HG02970 (cell line): ENCODE measurements around the gene CLIP1.
A peak's percentile ranks its signal among the peaks of the same experiment; 100 is the strongest.
"Not testable (repeated sequence)": the region's sequence is repeated elsewhere in the genome, so short reads cannot be mapped to it uniquely, and the experiment has no call there.

Experiments
- ATAC-seq: cut with Tn5 transposase; IDR thresholded peaks from one replicate; pipeline ENCODE4 v1.9.1; 2021; ENCODE audit warnings: mild to moderate bottlenecking, moderate library complexity, moderate number of reproducible peaks; ENCODE audit not compliant: unreplicated experiment, low FRiP score

Gene CLIP1

GRCh38 chr12:122421821-122422729, at the start of gene CLIP1:
Gene CLIP1 (minus strand): TSS chr12:122422669. CDS start chr12:122380452, 42,217 bp downstream.
- peak; percentile 51 for ATAC-seq

- no peak for ATAC-seq
These were observed 49.1 kb upstream of the CLIP1 start for GRCh38 chr12:122471324-122472226.

GRCh38 chr12:122470576-122470975, 48.1 kb upstream of the CLIP1 start:
- not testable (repeated sequence) for ATAC-seq

- not testable (repeated sequence) for ATAC-seq
These were observed 47.4 kb upstream of the CLIP1 start for GRCh38 chr12:122469856-122470255.

DNA sequence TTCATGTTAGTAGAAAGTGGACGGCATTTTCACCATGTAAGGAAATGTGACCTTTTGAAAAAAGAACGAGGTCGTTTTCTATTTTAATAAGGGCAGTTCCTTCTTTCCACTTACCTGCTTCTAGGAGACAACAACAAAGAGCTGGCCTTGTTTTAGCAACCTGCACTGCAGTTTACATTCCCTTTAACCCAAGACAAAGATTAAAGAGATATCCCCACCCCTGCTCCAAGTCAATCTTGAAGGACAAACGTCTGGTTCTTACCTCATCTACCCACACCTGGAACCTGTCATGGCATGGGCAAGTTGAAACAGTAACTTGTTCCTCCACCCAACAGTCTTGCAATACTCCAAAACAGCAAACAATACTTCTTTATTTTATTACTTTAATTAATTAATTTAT, 45.5 kb upstream of the CLIP1 start:
- ATAC-seq, result no peak

GRCh38 chr12:122464317-122465042, 42.0 kb upstream of the CLIP1 start:
- ATAC-seq, result not testable (repeated sequence)

DNA sequence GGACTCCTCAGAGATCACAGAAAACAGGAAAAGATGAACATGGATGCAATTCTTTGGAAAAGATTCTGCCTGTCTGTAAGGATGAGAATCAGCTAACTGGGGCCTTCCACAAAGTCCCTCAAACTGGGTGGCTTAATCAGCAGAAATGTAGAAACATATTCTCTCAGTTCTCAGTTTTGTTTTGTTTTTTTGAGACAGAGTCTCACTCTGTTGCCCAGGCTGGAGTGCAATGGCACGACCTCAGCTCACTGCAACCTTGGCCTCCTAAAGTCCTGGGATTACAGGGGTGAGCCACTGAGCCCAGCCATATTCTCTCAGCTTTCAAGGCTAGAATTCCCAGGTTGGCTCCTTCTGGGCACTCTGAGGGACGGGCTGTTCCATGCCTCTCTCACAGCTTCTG, 38.2 kb upstream of the CLIP1 start:
- ATAC-seq, result no peak

GRCh38 chr12:122460061-122460460, 37.6 kb upstream of the CLIP1 start:
- ATAC-seq, result no peak

- no peak for ATAC-seq
These were observed 36.7 kb upstream of the CLIP1 start for GRCh38 chr12:122459211-122459610.

- ATAC-seq, result no peak
These were observed 35.9 kb upstream of the CLIP1 start for GRCh38 chr12:122458105-122459035.

GRCh38 chr12:122457627-122458026, 35.2 kb upstream of the CLIP1 start:
- no peak for ATAC-seq

- ATAC-seq, result no peak
These were observed 32.3 kb upstream of the CLIP1 start for GRCh38 chr12:122454739-122455138.

DNA sequence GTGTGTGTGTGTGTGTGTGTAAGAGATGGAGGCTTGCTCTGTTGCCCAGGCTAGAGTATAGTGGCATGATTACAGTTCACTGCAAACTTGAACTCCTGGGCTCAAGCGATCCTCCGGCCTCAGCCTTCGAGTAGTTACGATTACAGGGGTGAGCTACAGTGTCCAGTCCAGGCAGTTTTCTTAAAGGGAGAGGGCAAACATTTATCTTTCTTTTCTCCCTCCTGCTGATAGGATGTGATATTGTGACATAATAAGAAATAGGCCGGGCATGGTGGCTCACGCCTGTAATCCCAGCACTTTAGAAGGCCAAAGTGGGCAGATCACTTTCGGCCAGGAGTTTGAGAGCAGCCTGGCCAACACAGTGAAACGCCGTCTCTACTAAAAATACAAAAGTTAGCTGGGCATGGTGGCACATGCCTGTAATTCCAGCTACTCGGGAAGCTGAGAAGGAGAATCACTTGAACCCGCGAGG, 31.8 kb upstream of the CLIP1 start:
- ATAC-seq, result no peak

DNA sequence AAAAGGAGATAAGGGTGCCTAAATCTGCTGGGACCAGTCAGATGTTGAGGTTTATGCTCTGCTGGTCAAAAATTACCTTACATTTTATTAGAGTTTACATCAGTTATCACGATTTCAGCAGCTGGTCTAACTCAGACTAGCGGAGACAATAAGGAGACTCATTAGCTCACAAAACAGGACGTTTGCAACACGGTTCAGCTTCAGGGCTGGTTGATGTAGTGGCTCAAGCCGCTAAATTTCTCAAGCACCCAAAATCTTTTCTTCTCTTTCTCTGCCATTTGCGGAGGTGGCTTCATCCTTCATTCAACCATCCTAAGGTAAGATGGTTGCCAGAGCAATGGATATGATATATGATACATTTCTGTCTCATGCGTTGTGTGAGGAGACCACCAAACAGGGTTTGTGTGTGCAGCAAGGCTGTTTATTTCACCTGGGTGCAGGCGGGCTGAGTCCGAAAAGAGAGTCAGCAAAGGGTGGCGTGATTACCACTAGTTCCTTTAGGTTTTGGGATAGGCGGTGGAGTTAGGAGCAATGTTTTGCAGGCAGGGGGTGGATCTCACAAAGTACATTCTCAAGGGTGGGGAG, 30.3 kb upstream of the CLIP1 start:
- ATAC-seq, result no peak

- no peak for ATAC-seq
These were observed 26.8 kb upstream of the CLIP1 start for GRCh38 chr12:122449317-122449716.

DNA sequence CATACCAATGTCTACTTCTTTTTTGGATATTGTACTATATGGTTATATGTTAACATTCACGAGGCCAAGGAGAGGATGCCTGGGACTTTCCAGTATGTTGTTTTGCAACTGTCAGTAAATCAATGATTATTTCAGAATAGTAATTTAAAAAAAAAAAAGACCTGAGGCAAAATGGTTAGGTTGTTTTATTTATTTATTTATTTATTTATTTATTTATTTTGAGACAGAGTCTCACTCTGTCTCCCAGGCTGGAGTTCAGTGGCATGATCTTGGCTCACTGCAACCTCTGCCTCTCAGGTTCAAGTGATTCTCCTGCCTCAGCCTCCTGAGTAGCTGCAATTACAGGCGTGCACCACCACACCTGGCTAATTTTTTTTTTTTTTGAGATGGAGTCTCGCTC, 25.4 kb upstream of the CLIP1 start:
- ATAC-seq, result not testable (repeated sequence)

DNA sequence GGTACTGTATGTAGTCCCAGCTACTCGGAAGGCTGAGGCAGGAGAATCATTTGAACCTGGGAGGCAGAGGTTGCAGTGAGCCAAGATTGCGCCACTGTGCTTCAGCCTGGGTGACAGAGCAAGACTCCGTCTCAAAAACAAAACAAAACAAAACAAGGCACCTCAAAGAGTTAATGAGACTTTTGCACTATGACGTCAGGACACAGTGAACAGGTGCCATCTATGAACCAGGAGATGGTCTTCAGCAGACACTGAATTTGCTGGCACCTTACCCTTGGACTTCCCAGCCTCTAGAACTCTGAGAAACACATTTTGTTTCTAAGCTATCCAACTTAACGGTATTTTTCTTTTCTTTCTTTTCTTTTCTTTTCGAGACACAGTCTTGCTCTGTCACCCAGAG, 23.9 kb upstream of the CLIP1 start:
- ATAC-seq, result not testable (repeated sequence)

GRCh38 chr12:122444071-122444470, 21.6 kb upstream of the CLIP1 start:
- ATAC-seq, result not testable (repeated sequence)

GRCh38 chr12:122438822-122439221, 16.4 kb upstream of the CLIP1 start:
- not testable (repeated sequence) for ATAC-seq
